ENCODE results near the gene HOPX.
"Not testable (repeated sequence)": the region's sequence is repeated elsewhere in the genome, so short reads cannot be mapped to it uniquely, and the experiment has no call there.

The HOPX gene

GRCh38 chr4:56680266-56680665 lies 830 bp downstream of the HOPX start:
- DNase-seq (ENCODE audit: low read depth), result no peak
- TF ChIP-seq, protein P1, sequence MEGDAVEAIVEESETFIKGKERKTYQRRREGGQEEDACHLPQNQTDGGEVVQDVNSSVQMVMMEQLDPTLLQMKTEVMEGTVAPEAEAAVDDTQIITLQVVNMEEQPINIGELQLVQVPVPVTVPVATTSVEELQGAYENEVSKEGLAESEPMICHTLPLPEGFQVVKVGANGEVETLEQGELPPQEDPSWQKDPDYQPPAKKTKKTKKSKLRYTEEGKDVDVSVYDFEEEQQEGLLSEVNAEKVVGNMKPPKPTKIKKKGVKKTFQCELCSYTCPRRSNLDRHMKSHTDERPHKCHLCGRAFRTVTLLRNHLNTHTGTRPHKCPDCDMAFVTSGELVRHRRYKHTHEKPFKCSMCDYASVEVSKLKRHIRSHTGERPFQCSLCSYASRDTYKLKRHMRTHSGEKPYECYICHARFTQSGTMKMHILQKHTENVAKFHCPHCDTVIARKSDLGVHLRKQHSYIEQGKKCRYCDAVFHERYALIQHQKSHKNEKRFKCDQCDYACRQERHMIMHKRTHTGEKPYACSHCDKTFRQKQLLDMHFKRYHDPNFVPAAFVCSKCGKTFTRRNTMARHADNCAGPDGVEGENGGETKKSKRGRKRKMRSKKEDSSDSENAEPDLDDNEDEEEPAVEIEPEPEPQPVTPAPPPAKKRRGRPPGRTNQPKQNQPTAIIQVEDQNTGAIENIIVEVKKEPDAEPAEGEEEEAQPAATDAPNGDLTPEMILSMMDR (conservative IDR thresholded peaks at IDR 0.05; ENCODE audit: low read length), result no peak
- no peak overlapping the region for H3K4me3 ChIP-seq (ENCODE audit: low read length)

GRCh38 chr4:56677711-56678110 lies 3.4 kb downstream of the HOPX start:
- DNase-seq (ENCODE audit: low read depth), result no peak
- TF ChIP-seq, protein P1 (conservative IDR thresholded peaks at IDR 0.05; ENCODE audit: low read length), result no peak
- H3K4me3 ChIP-seq (ENCODE audit: low read length), result no peak overlapping the region

- H3K4me3 ChIP-seq (ENCODE audit: low read length), result no peak overlapping the region
- DNase-seq (ENCODE audit: low read depth), result no peak
- TF ChIP-seq, protein P1 (conservative IDR thresholded peaks at IDR 0.05; ENCODE audit: low read length), result no peak
These were observed 6.1 kb downstream of the HOPX start for GRCh38 chr4:56674984-56675383.

- H3K4me3 ChIP-seq (ENCODE audit: low read length), result no peak overlapping the region
- DNase-seq (ENCODE audit: low read depth), result no peak
- TF ChIP-seq, protein P1 (conservative IDR thresholded peaks at IDR 0.05; ENCODE audit: low read length), result no peak
These were observed 9.2 kb downstream of the HOPX start for GRCh38 chr4:56671860-56672259.

DNA sequence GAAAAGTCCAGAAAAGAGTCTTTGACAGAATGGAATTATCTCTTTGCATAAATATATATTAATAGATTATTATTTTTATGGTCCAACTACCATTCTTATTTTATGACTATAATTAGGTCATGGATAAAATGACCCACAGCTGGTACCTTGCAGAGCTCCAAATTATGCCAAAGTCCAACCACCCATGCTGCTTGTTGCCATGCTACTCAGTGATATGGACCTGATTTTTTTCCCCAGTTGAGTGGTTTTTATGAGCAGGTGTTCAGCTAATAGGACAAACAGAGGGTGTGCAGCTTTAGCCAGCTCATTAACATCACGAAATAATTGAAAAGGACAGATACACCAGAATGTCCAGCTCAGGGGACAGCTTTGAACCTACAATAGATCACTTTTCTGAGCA lies 9.7 kb downstream of the HOPX start:
- DNase-seq (ENCODE audit: low read depth), result no peak
- TF ChIP-seq, protein P1 (conservative IDR thresholded peaks at IDR 0.05; ENCODE audit: low read length), result no peak
- H3K4me3 ChIP-seq (ENCODE audit: low read length), result no peak overlapping the region

DNA sequence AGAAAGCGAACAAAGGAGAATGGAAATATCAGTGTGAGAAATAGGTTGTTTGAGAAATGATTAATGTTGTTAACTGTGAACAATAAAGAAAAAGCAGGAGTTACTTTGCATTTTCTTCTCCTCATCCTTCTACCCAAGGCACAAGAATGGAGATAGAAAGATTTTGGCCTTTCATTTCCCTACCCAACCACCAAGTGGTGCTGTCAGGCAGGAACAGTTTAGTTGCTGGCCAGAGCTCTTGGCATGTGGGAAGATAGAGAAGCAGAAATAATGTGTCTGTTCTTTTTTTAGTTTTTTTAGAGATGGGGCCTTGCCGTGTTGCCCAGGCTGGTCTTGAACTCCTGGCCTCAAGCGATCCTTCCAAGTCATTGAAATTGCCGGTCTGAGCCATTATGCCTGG lies 12.8 kb downstream of the HOPX start:
- TF ChIP-seq, protein P1 (conservative IDR thresholded peaks at IDR 0.05; ENCODE audit: low read length), result peak; percentile 39
- H3K4me3 ChIP-seq (ENCODE audit: low read length), result no peak overlapping the region
- DNase-seq (ENCODE audit: low read depth), result no peak

DNA sequence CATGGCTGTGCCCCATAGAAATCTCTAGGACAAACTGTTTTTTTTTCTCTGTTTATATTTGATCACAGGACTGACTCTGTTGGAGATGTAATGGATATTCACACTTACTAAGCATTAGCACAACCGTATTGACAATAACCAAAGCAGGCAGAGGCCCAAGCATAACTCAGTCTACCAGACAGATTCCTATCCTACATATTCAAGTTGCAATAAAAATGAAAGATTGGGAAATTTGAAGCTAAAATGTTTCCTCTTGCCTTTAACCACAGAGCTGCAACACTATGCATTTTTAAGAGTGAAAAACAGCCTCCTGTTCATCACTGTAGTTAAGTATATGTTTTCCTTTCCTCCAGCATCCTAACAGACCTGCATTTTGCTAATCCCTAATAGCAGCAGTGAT lies 13.7 kb downstream of the HOPX start:
- not testable (repeated sequence) for DNase-seq (ENCODE audit: low read depth); H3K4me3 ChIP-seq (ENCODE audit: low read length)

DNA sequence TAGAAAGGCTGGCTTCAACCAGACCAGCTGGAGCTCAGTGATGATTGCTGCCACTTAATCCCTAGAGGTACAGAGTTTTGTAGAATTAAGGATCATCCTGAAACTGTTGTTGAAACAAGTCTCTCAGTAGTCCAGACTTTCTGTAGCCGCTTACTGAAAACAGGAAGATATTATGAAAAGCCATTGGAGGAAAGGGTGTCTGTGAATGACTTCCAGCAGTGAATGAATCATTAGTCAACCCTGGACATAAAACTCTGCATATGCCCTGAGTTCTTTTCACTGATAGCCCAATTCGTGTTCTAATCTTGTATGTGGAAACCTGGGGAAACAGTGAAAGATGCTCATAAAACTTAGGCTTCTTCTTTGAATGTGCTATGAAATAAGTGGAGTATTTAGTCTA lies 14.8 kb downstream of the HOPX start:
- TF ChIP-seq, protein P1 (conservative IDR thresholded peaks at IDR 0.05; ENCODE audit: low read length), result no peak
- no peak for DNase-seq (ENCODE audit: low read depth)

More for the DNA sequence above, 14.8 kb downstream of the HOPX start:
- no peak overlapping the region for H3K4me3 ChIP-seq (ENCODE audit: low read length)

Data from AG10803 (cell line).